PC-3 (cell line): Measurements from ENCODE around the gene PDHX. TPM values are rescaled to one million over a fixed set of nuclear protein-coding genes. Genes with fewer than 3 reads are reported as not detected.

Experiments
- ATAC-seq: fragments of 200-7000 bp; cut with Tn5 transposase; 2 replicates; pipeline ENCODE4 v1.9.1; 2020; ENCODE audit warnings: mild to moderate bottlenecking, moderate library complexity
- BruUV-seq: library from RNA; stranded (reverse); fragments of 400-500 nt; replicated peaks from 2 replicates; lab custom pipeline; 2021; lab: Mats Ljungman, UMichigan
- CTCF ChIA-PET: fragments of 300-600 bp; sonication (Branson Sonifier 250); formaldehyde crosslinking; loops from one replicate; lab custom pipeline; 2022; ENCODE audit warnings: antibody characterized with exemption; lab: Charles Lee
- POLR2A ChIA-PET: fragments of 300-600 bp; sonication (Branson Sonifier 250); formaldehyde crosslinking; loops from one replicate; lab custom pipeline; 2022; ENCODE audit warnings: antibody characterized with exemption; ENCODE audit not compliant: unreplicated experiment; lab: Charles Lee
- DNase-seq: peaks from one replicate; pipeline ENCODE4 v3.0.0-alpha.2; 2015
- H2AFZ ChIP-seq: fragments of 300-600 bp; sonication (generic); 2 replicates; pipeline ENCODE4 v1.6.0; 2016; ENCODE audit warnings: antibody characterized with exemption, low read length
- H3F3A ChIP-seq: fragments of 300-600 bp; sonication (generic); one replicate; pipeline ENCODE4 v1.6.0; 2017; ENCODE audit warnings: antibody characterized with exemption, low read length, control low read depth, mild to moderate bottlenecking; ENCODE audit not compliant: unreplicated experiment
- H3K27ac ChIP-seq: fragments of 300-600 bp; sonication (generic); 2 replicates; pipeline ENCODE4 v1.5.1; 2016; ENCODE audit warnings: mild to moderate bottlenecking, low read length
- H3K27me3 ChIP-seq: fragments of 300-600 bp; sonication (generic); 2 replicates; pipeline ENCODE4 v1.6.1; 2016; ENCODE audit warnings: low read length, mixed read lengths
- H3K36me3 ChIP-seq: fragments of 300-600 bp; sonication (generic); 2 replicates; pipeline ENCODE4 v1.6.1; 2016; ENCODE audit warnings: low read depth, mixed run types, low read length, mixed read lengths
- H3K4me1 ChIP-seq: fragments of 300-600 bp; sonication (generic); 2 replicates; pipeline ENCODE4 v1.5.1; 2016; ENCODE audit warnings: low read length; ENCODE audit not compliant: insufficient read depth
- H3K4me2 ChIP-seq: fragments of 300-600 bp; sonication (generic); 2 replicates; pipeline ENCODE4 v1.6.0; 2016; ENCODE audit warnings: low read length
- H3K4me3 ChIP-seq: fragments of 300-600 bp; sonication (generic); 2 replicates; pipeline ENCODE4 v1.5.1; 2016; ENCODE audit warnings: mild to moderate bottlenecking, low read length, mixed read lengths
- H3K79me2 ChIP-seq: fragments of 300-600 bp; sonication (generic); 2 replicates; pipeline ENCODE4 v1.6.1; 2017; ENCODE audit warnings: low read length, mixed read lengths
- H3K9ac ChIP-seq: fragments of 300-600 bp; sonication (generic); 2 replicates; pipeline ENCODE4 v1.6.0; 2016; ENCODE audit warnings: mild to moderate bottlenecking, low read length
- H3K9me2 ChIP-seq: fragments of 300-600 bp; sonication (generic); replicated peaks from 2 replicates; pipeline ENCODE4 v1.6.1; 2016; ENCODE audit warnings: mixed run types, low read length, mixed read lengths
- H3K9me3 ChIP-seq: fragments of 300-600 bp; sonication (generic); 2 replicates; pipeline ENCODE4 v1.6.1; 2016; ENCODE audit warnings: low read length, mixed read lengths
- H4K20me1 ChIP-seq: fragments of 300-600 bp; sonication (generic); 2 replicates; pipeline ENCODE4 v1.6.1; 2016; ENCODE audit warnings: low read length, mixed read lengths
- CTCF ChIP-seq: fragments of 300-600 bp; sonication (generic); conservative IDR thresholded peaks from 2 replicates; pipeline ENCODE4 v1.5.1; 2017; ENCODE audit warnings: antibody characterized with exemption, low read depth, mild to moderate bottlenecking, low read length
- EZH2 ChIP-seq: fragments of 300-600 bp; sonication (generic); IDR thresholded peaks from one replicate; pipeline ENCODE4 v1.6.1; 2017; ENCODE audit warnings: antibody characterized with exemption, mild to moderate bottlenecking, low read length; ENCODE audit not compliant: unreplicated experiment
- EZH2phosphoT487 ChIP-seq: fragments of 300-600 bp; sonication (generic); IDR thresholded peaks from 2 replicates; pipeline ENCODE4 v1.6.1; 2018; ENCODE audit warnings: mild to moderate bottlenecking, antibody characterized with exemption, low read length, borderline replicate concordance
- intact Hi-C: fragments of 100-400 bp; cut with micrococcal nuclease; formaldehyde crosslinking; loops from 2 replicates; pipeline ENCODE4 v1.9.0; 2023
- total RNA-seq: library from RNA; depleted of rRNA; stranded (reverse); fragments of >200 nt; gene quantifications from 2 replicates; pipeline ENCODE4 v1.2.3, GENCODE V29; 2014

The PDHX gene
- total RNA-seq, 1 experiment from 2014 or later = 20.3 TPM

GRCh38 chr11:34988294-34989255 lies 72.2 kb downstream of the PDHX start:
- no peak overlapping the region for H3K4me3 ChIP-seq
- no peaks in the 10 kb centered on the region for H4K20me1 ChIP-seq
- CTCF ChIA-PET = no interaction called here
- intact Hi-C loops = no loop called here
- H3K79me2 ChIP-seq = no peaks in the 10 kb centered on the region
- no peak overlapping the region for H2AFZ ChIP-seq
- H3K9me3 ChIP-seq = no peaks in the 10 kb centered on the region
- no peaks in the 10 kb centered on the region for H3K9me2 ChIP-seq
- ATAC-seq (no peak), DNase-seq (no peak)
- BruUV-seq = no TSS peak
- H3K9ac ChIP-seq = no peak overlapping the region
- H3K27me3 ChIP-seq = no peaks in the 10 kb centered on the region
- no peaks in the 10 kb centered on the region for H3F3A ChIP-seq
- H3K4me2 ChIP-seq = no peak overlapping the region
- POLR2A ChIA-PET = interaction anchor here (0.6 kb wide), 2 partner anchors 9 to 11 kb away, joined by 5 read pairs; no protein-coding TSS in a partner anchor
- peaks cover 6% of the 10 kb centered on the region; the same call in 1 of the 2 replicates for H3K36me3 ChIP-seq
- H3K4me1 ChIP-seq = peaks cover 13% of the 10 kb centered on the region
- H3K27ac ChIP-seq = no peak overlapping the region
- TF ChIP-seq EZH2 (no peak), CTCF (no peak), EZH2phosphoT487 (no peak)

DNA sequence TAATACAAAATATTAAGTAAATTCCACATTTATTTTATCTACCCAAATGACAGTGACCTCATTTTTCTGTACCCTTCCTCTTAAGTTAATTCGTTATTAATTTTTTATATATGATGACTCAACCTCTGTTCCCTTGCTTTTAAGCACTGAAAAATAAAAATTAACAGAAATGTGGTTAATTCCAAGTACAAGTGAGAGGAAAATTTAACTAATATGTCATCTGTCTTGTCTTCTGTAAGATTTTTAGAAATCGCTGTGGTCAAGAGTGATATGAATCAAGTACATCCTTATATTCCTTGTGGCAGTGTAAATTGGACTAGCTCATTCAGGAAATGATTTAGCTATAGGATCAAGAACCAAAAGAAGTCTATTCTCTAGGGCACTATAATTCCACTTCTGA lies 74.5 kb downstream of the PDHX start:
- no peaks in the 10 kb centered on the region for H3K36me3 ChIP-seq
- H2AFZ ChIP-seq = no peak overlapping the region
- TF ChIP-seq CTCF (no peak), EZH2 (no peak), EZH2phosphoT487 (no peak)
- CTCF ChIA-PET = no interaction called here
- H3K9me2 ChIP-seq = no peaks in the 10 kb centered on the region
- no peaks in the 10 kb centered on the region for H3F3A ChIP-seq
- peaks cover 13% of the 10 kb centered on the region for H3K4me1 ChIP-seq
- no TSS peak for BruUV-seq
- ATAC-seq = no peak
- no peak overlapping the region for H3K27ac ChIP-seq
- no peaks in the 10 kb centered on the region for H3K9me3 ChIP-seq
- POLR2A ChIA-PET = no interaction called here
- H3K79me2 ChIP-seq = no peaks in the 10 kb centered on the region
- DNase-seq = no peak
- no peaks in the 10 kb centered on the region for H3K27me3 ChIP-seq
- no peaks in the 10 kb centered on the region for H4K20me1 ChIP-seq
- H3K9ac ChIP-seq = no peak overlapping the region
- H3K4me3 ChIP-seq = no peak overlapping the region
- no peak overlapping the region for H3K4me2 ChIP-seq
- intact Hi-C loops = no loop called here
